GM12878 (cell line): ENCODE measurements around the gene STOML3. TPM values are rescaled to one million over a fixed set of nuclear protein-coding genes. Genes with fewer than 3 reads are reported as not detected.

ENCODE experiments used
- ATAC-seq: fragments of 200-7000 bp; cut with Tn5 transposase; 3 replicates; pipeline ENCODE4 v1.9.1; 2020; ENCODE audit warnings: mild to moderate bottlenecking, moderate library complexity
- BruUV-seq: library from RNA; stranded (reverse); fragments of 400-500 nt; replicated peaks from 2 replicates; lab custom pipeline; 2021; lab: Mats Ljungman, UMichigan
- CTCF ChIA-PET: fragments of 300-600 bp; sonication (Branson Sonifier 250); formaldehyde crosslinking; extraction: SDS; loops from one replicate; lab custom pipeline; 2021; ENCODE audit warnings: inconsistent platforms; lab: Yijun Ruan, JAX
- POLR2A ChIA-PET: fragments of 350-600 bp; formaldehyde crosslinking; extraction: SDS; loops from one replicate; lab custom pipeline; 2021; ENCODE audit warnings: inconsistent platforms; lab: Charles Lee
- RAD21 ChIA-PET: fragments of 300-600 bp; sonication (Branson Sonifier 250); formaldehyde crosslinking; loops from one replicate; lab custom pipeline; 2023; ENCODE audit warnings: antibody characterized with exemption; ENCODE audit not compliant: unreplicated experiment; lab: Charles Lee
- SMC1A ChIA-PET: fragments of 300-600 bp; sonication (Branson Sonifier 250); formaldehyde crosslinking; loops from one replicate; lab custom pipeline; 2023; ENCODE audit not compliant: unreplicated experiment, uncharacterized antibody; lab: Charles Lee
- DNase-seq: peaks from one replicate; pipeline ENCODE4 v3.0.0-alpha.2; 2011; ENCODE audit warnings: low read depth, low spot score
- FAIRE-seq: peaks from 3 replicates; lab custom pipeline; 2011; peaks lifted over from hg19 to GRCh38; lab: Jason Lieb, UNC
- H2AFZ ChIP-seq: 2 replicates; pipeline ENCODE4 v1.6.0; 2011; ENCODE audit warnings: low read depth, low read length, control low read depth; ENCODE audit not compliant: control insufficient read depth
- H3K27ac ChIP-seq: 2 replicates; pipeline ENCODE4 v1.5.1; 2011; ENCODE audit warnings: control low read depth; ENCODE audit not compliant: control insufficient read depth, insufficient read depth
- H3K27me3 ChIP-seq, 2 experiments: replicated peaks in 1 of 2; 2 replicates each; pipeline versions ENCODE4 v1.6.0 to v1.6.1; 2011; ENCODE audit warnings: low read length in 1 of 2; ENCODE audit not compliant: control insufficient read depth in 2 of 2, insufficient read depth in 2 of 2
- H3K36me3 ChIP-seq, 2 experiments: 2 replicates each; pipeline ENCODE4 v1.5.1; 2011; ENCODE audit warnings: low read length in 1 of 2; ENCODE audit not compliant: control insufficient read depth in 2 of 2, insufficient read depth in 2 of 2
- H3K4me1 ChIP-seq: 2 replicates; pipeline ENCODE4 v1.6.1; 2011; ENCODE audit warnings: mild to moderate bottlenecking, low read length, moderate library complexity, mixed read lengths; ENCODE audit not compliant: control insufficient read depth, insufficient read depth
- H3K4me2 ChIP-seq: 2 replicates; pipeline ENCODE4 v1.6.0; 2011; ENCODE audit warnings: control low read depth; ENCODE audit not compliant: control insufficient read depth, insufficient read depth
- H3K4me3 ChIP-seq: fragments of 200-600 bp; sonication (generic); 2 replicates; pipeline ENCODE4 v1.5.1; 2016
- H3K79me2 ChIP-seq: 2 replicates; pipeline ENCODE4 v1.6.0; 2011; ENCODE audit warnings: low read length; ENCODE audit not compliant: control insufficient read depth, insufficient read depth
- H3K9ac ChIP-seq: 2 replicates; pipeline ENCODE4 v1.8.0; 2011; ENCODE audit warnings: low read length, control low read depth, mixed read lengths; ENCODE audit not compliant: control insufficient read depth, insufficient read depth
- H3K9me3 ChIP-seq: replicated peaks from 3 replicates; pipeline ENCODE4 v1.5.1; 2011; ENCODE audit warnings: mild to moderate bottlenecking, low read length; ENCODE audit not compliant: control insufficient read depth, insufficient read depth
- H4K20me1 ChIP-seq: 2 replicates; pipeline ENCODE4 v1.6.0; 2011; ENCODE audit not compliant: control insufficient read depth, insufficient read depth
- ASH2L ChIP-seq: fragments of 300-600, 200-600 bp; sonication (generic); IDR thresholded peaks from 2 replicates; pipeline ENCODE4 v1.6.1; 2017; ENCODE audit warnings: low read depth, mild to moderate bottlenecking, borderline replicate concordance
- BACH1 ChIP-seq: fragments of 450-650 bp; IDR thresholded peaks from 2 replicates; pipeline ENCODE4 v1.6.1; 2017; ENCODE audit warnings: mild to moderate bottlenecking, borderline replicate concordance
- CEBPB ChIP-seq, 2 experiments: fragments of 150-350 bp in 1 of 2; IDR thresholded peaks; 2 replicates each; pipeline ENCODE4 v1.6.1; 2012 to 2014; ENCODE audit warnings: low read depth in 2 of 2, low read length in 2 of 2, borderline replicate concordance in 1 of 2, inconsistent platforms in 1 of 2
- KLF5 ChIP-seq: fragments of 450-650 bp; IDR thresholded peaks from 2 replicates; pipeline ENCODE4 v1.6.1; 2014; ENCODE audit warnings: mild to moderate bottlenecking; ENCODE audit not compliant: partially characterized antibody
- MYC ChIP-seq: IDR thresholded peaks from 2 replicates; pipeline ENCODE4 v1.6.1; 2011; ENCODE audit warnings: mild to moderate bottlenecking, low read length, moderate library complexity, inconsistent platforms; ENCODE audit not compliant: insufficient read depth, insufficient replicate concordance, insufficient read length, severe bottlenecking
- TAF1 ChIP-seq: IDR thresholded peaks from 2 replicates; pipeline ENCODE4 v1.6.1; 2011; ENCODE audit warnings: mild to moderate bottlenecking, low read depth, low read length, borderline replicate concordance
- TCF12 ChIP-seq: IDR thresholded peaks from 2 replicates; pipeline ENCODE4 v1.6.1; 2011; ENCODE audit warnings: low read depth, mild to moderate bottlenecking, low read length
- TCF7 ChIP-seq: IDR thresholded peaks from 2 replicates; pipeline ENCODE4 v1.6.1; 2014; ENCODE audit warnings: antibody characterized with exemption, borderline replicate concordance
- ZNF24 ChIP-seq: fragments of 450-650 bp; IDR thresholded peaks from 2 replicates; pipeline ENCODE4 v1.6.1; 2017; ENCODE audit warnings: antibody characterized with exemption, mild to moderate bottlenecking
- ZNF274 ChIP-seq: IDR thresholded peaks from one replicate; pipeline ENCODE4 v1.8.0; 2011; ENCODE audit not compliant: insufficient read length, insufficient read depth
- ZNF622 ChIP-seq: fragments of 450-650 bp; IDR thresholded peaks from 2 replicates; pipeline ENCODE4 v1.6.1; 2017; ENCODE audit warnings: mild to moderate bottlenecking, inconsistent platforms
- WGBS: methylation state at CpG from one replicate; pipeline ENCODE4 v1.1.6; 2016; ENCODE audit warnings: low lambda C conversion rate; ENCODE audit not compliant: insufficient replicate concordance, insufficient coverage; ENCODE audit errors: missing lambda C conversion rate; 5-methylcytosine and 5-hydroxymethylcytosine counted together
- in situ Hi-C: fragments of 300-500 bp; cut with MboI; formaldehyde crosslinking; loops from 9 replicates; pipeline ENCODE4 v1.14.3; 2018; ENCODE audit warnings: mixed read lengths
- intact Hi-C: fragments of 100-400 bp; cut with micrococcal nuclease; formaldehyde crosslinking; loops from one replicate; pipeline ENCODE4 v1.14.2; 2022; ENCODE audit not compliant: unreplicated experiment
- polyA plus RNA-seq, 11 experiments: library from polyadenylated mRNA; depleted of rRNA in 4 of 11; unstranded in 6 of 11; stranded (reverse) in 5 of 11; fragments of >200 nt; fragmentation: Nextera tagmentation in 4 of 11; fragmentation: Illumina TruSeq in 1 of 11; extraction: Ambion mirVana in 4 of 11; extraction: Trizol in 1 of 11; gene quantifications; 1 replicate in 1 of 11; 2 replicates in 10 of 11; pipeline versions ENCODE4 v1.2.1 to v1.2.3, GENCODE V29; 2011 to 2016; ENCODE audit warnings: inconsistent platforms in 2 of 11, missing spikeins in 2 of 11, low read depth in 1 of 11
- total RNA-seq, 4 experiments: library from RNA; depleted of rRNA in 3 of 4; stranded (reverse); fragments of >200 nt in 3 of 4; fragmentation: Illumina TruSeq in 1 of 4; extraction: Trizol in 1 of 4; gene quantifications; 2 replicates each; pipeline versions ENCODE4 v1.2.1 to v1.2.3, GENCODE V29; 2013 to 2021
- TF ChIP-seq, protein P1 (sequence below): IDR thresholded peaks from 2 replicates; pipeline ENCODE4 v1.6.1; 2011; ENCODE audit warnings: mild to moderate bottlenecking, low read depth, low read length, moderate library complexity; ENCODE audit not compliant: insufficient replicate concordance
- TF ChIP-seq, protein P2 (sequence below): fragments of 150-350 bp; IDR thresholded peaks from 2 replicates; pipeline ENCODE4 v1.6.1; 2014; ENCODE audit warnings: mild to moderate bottlenecking, low read depth, low read length

Gene STOML3
- total and polyA plus RNA-seq, 10 of the 15 experiments (the other 5 are each of a cell fraction or from before 2014, with no cell fraction given) = not detected

- TF ChIP-seq TAF1 = no peak
- TF ChIP-seq, all 136 proteins: peak for 0
Measured at GRCh38 chr13:38967446-38967845, 23.2 kb downstream of the STOML3 start (continued).

GRCh38 chr13:38965281-38965680 lies 25.4 kb downstream of the STOML3 start:
- CTCF ChIA-PET = no interaction called here
- no peaks in the 10 kb centered on the region for H3K4me1 ChIP-seq
- POLR2A ChIA-PET = no interaction called here
- DNase-seq (no peak), ATAC-seq (no peak), FAIRE-seq (no peak)
- TF ChIP-seq TCF7 (no peak), KLF5 (no peak), BACH1 (no peak), MYC (no peak), CEBPB (IDR thresholded peaks at IDR 0.05; ENCODE audit: borderline replicate concordance in 1 of 2, low read depth in 2 of 2, low read length in 2 of 2) (no peak), ZNF622 (no peak), ASH2L (no peak), TCF12 (no peak), ZNF274 (no peak), ZNF24 (no peak)
- TF ChIP-seq, protein P1, sequence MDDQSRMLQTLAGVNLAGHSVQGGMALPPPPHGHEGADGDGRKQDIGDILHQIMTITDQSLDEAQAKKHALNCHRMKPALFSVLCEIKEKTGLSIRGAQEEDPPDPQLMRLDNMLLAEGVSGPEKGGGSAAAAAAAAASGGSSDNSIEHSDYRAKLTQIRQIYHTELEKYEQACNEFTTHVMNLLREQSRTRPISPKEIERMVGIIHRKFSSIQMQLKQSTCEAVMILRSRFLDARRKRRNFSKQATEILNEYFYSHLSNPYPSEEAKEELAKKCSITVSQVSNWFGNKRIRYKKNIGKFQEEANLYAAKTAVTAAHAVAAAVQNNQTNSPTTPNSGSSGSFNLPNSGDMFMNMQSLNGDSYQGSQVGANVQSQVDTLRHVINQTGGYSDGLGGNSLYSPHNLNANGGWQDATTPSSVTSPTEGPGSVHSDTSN = no peak
- TF ChIP-seq, protein P2, sequence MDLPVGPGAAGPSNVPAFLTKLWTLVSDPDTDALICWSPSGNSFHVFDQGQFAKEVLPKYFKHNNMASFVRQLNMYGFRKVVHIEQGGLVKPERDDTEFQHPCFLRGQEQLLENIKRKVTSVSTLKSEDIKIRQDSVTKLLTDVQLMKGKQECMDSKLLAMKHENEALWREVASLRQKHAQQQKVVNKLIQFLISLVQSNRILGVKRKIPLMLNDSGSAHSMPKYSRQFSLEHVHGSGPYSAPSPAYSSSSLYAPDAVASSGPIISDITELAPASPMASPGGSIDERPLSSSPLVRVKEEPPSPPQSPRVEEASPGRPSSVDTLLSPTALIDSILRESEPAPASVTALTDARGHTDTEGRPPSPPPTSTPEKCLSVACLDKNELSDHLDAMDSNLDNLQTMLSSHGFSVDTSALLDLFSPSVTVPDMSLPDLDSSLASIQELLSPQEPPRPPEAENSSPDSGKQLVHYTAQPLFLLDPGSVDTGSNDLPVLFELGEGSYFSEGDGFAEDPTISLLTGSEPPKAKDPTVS = no peak
- SMC1A ChIA-PET = no interaction called here
- H3K36me3 ChIP-seq = no peaks in the 10 kb centered on the region
- no TSS peak for BruUV-seq
- no peak overlapping the region for H3K4me3 ChIP-seq
- no peaks in the 10 kb centered on the region for H3K27me3 ChIP-seq
- no peak overlapping the region for H3K9ac ChIP-seq
- in situ Hi-C loops = no loop called here
- H3K79me2 ChIP-seq = no peaks in the 10 kb centered on the region
- no peak overlapping the region for H3K27ac ChIP-seq
- 15% methylated on average over 4 of the region's 4 CpGs for WGBS
- no peak overlapping the region for H3K4me2 ChIP-seq
- intact Hi-C loops = no loop called here
- no peak overlapping the region for H2AFZ ChIP-seq
- RAD21 ChIA-PET = no interaction called here
- H3K9me3 ChIP-seq = no peaks in the 10 kb centered on the region
- no peaks in the 10 kb centered on the region for H4K20me1 ChIP-seq
